CD14-positive monocyte (primary cell): Measurements from ENCODE around the gene RALGAPB. TPM values are rescaled to one million over a fixed set of nuclear protein-coding genes. Genes with fewer than 3 reads are reported as not detected.

Experiments
- DNase-seq, 3 donors: peaks; one replicate each; pipeline ENCODE4 v3.0.0-alpha.2; 2011 to 2022
- H2AFZ ChIP-seq: 2 replicates; pipeline ENCODE4 v1.6.0; 2012; ENCODE audit warnings: mild to moderate bottlenecking, low read depth, low read length, inconsistent platforms; ENCODE audit not compliant: insufficient read depth, poor library complexity, severe bottlenecking
- H3K27ac ChIP-seq, 2 donors: 1 replicate in 1 of 2; 2 replicates in 1 of 2; pipeline ENCODE4 v1.5.1; 2012 to 2013; ENCODE audit warnings: low read length in 2 of 2, control low read depth in 1 of 2, inconsistent platforms in 1 of 2, low read depth in 1 of 2, mild to moderate bottlenecking in 1 of 2
- H3K27me3 ChIP-seq, 2 donors: one replicate each; pipeline versions ENCODE4 v1.6.0 to v1.6.1; 2011 to 2013; ENCODE audit warnings: low read length in 2 of 2; ENCODE audit not compliant: control insufficient read depth in 2 of 2, insufficient read depth in 2 of 2
- H3K36me3 ChIP-seq, 2 donors: replicated peaks in 1 of 2; 1 replicate in 1 of 2; 2 replicates in 1 of 2; pipeline versions ENCODE4 v1.5.1 to v1.6.1; 2012 to 2013; ENCODE audit warnings: low read length in 2 of 2, control low read depth in 1 of 2, inconsistent platforms in 1 of 2, mild to moderate bottlenecking in 1 of 2; ENCODE audit not compliant: insufficient read depth in 2 of 2, control insufficient read depth in 1 of 2
- H3K4me1 ChIP-seq, 2 donors: 1 replicate in 1 of 2; 2 replicates in 1 of 2; pipeline versions ENCODE4 v1.5.1 to v1.6.1; 2012 to 2013; ENCODE audit warnings: low read length in 2 of 2, control low read depth in 1 of 2, inconsistent platforms in 1 of 2, mild to moderate bottlenecking in 1 of 2, moderate library complexity in 1 of 2; ENCODE audit not compliant: insufficient read depth in 2 of 2, control insufficient read depth in 1 of 2
- H3K4me2 ChIP-seq: replicated peaks from 2 replicates; pipeline ENCODE3; 2012; ENCODE audit warnings: low read length, moderate library complexity, mild to moderate bottlenecking; ENCODE audit not compliant: poor library complexity, severe bottlenecking; ENCODE audit errors: extremely low read depth
- H3K4me3 ChIP-seq, 3 experiments: fragments of 200-600 bp in 1 of 3; sonication (generic) in 1 of 3; replicated peaks in 1 of 3; 1 replicate in 2 of 3; 2 replicates in 1 of 3; pipeline ENCODE4 v1.5.1; 2011 to 2013; ENCODE audit warnings: low read length in 3 of 3, mild to moderate bottlenecking in 3 of 3, control low read depth in 2 of 3, low read depth in 2 of 3, inconsistent platforms in 1 of 3, moderate library complexity in 1 of 3
- H3K79me2 ChIP-seq: 2 replicates; pipeline ENCODE4 v1.6.0; 2012; ENCODE audit warnings: mild to moderate bottlenecking, control low read depth, inconsistent platforms, low read length, moderate library complexity; ENCODE audit not compliant: insufficient read depth
- H3K9ac ChIP-seq: 2 replicates; pipeline ENCODE4 v1.6.0; 2017; ENCODE audit warnings: low read length, mild to moderate bottlenecking; ENCODE audit not compliant: insufficient read depth, poor library complexity, severe bottlenecking
- H3K9me3 ChIP-seq, 2 donors: replicated peaks in 1 of 2; 1 replicate in 1 of 2; 2 replicates in 1 of 2; pipeline versions ENCODE4 v1.5.1 to v1.6.1; 2012 to 2013; ENCODE audit warnings: low read length in 2 of 2, control low read depth in 1 of 2; ENCODE audit not compliant: control insufficient read depth in 1 of 2, insufficient read depth in 1 of 2
- H4K20me1 ChIP-seq: 2 replicates; pipeline ENCODE4 v1.6.0; 2012; ENCODE audit warnings: mild to moderate bottlenecking, low read length, control low read depth, moderate library complexity; ENCODE audit not compliant: insufficient read depth
- H3K27ac Mint-ChIP-seq, 7 donors: one replicate each; pipeline ENCODE4 v1.8.0; 2020; ENCODE audit warnings: mild to moderate bottlenecking in 7 of 7, mixed read lengths in 7 of 7, moderate library complexity in 6 of 7, inconsistent platforms in 2 of 7
- H3K27me3 Mint-ChIP-seq, 3 donors: one replicate each; pipeline ENCODE4 v1.8.0; 2021 to 2022; ENCODE audit warnings: low read depth in 3 of 3, mild to moderate bottlenecking in 3 of 3, mixed read lengths in 3 of 3, moderate library complexity in 3 of 3, inconsistent platforms in 1 of 3
- H3K36me3 Mint-ChIP-seq, 2 donors: one replicate each; pipeline ENCODE4 v1.8.0; 2020; ENCODE audit warnings: mixed read lengths in 2 of 2, inconsistent platforms in 1 of 2, mild to moderate bottlenecking in 1 of 2
- H3K4me1 Mint-ChIP-seq: one replicate; pipeline ENCODE4 v1.8.0; 2020; ENCODE audit warnings: mild to moderate bottlenecking, mixed read lengths
- H3K4me3 Mint-ChIP-seq, 2 donors: one replicate each; pipeline ENCODE4 v1.8.0; 2020; ENCODE audit warnings: mild to moderate bottlenecking in 2 of 2, mixed read lengths in 2 of 2, moderate library complexity in 1 of 2
- H3K9me3 Mint-ChIP-seq, 7 donors: one replicate each; pipeline ENCODE4 v1.8.0; 2020 to 2022; ENCODE audit warnings: mixed read lengths in 7 of 7, mild to moderate bottlenecking in 6 of 7, moderate library complexity in 6 of 7, inconsistent platforms in 2 of 7
- CTCF ChIP-seq: fragments of 200-600 bp; IDR thresholded peaks from one replicate; pipeline ENCODE4 v1.8.0; 2022; ENCODE audit warnings: antibody characterized with exemption, mild to moderate bottlenecking
- WGBS: methylation state at CpG from one replicate; pipeline ENCODE4 v1.1.5; 2013; ENCODE audit warnings: missing lambda C conversion rate; ENCODE audit not compliant: insufficient coverage; 5-methylcytosine and 5-hydroxymethylcytosine counted together
- intact Hi-C, 2 donors: fragments of 100-400 bp; cut with micrococcal nuclease; formaldehyde crosslinking; loops; one replicate each; pipeline versions ENCODE4 v1.15.0 to v1.15.1; 2023
- polyA plus RNA-seq, 3 donors: library from polyadenylated mRNA; depleted of rRNA in 1 of 3; unstranded in 2 of 3; stranded (reverse) in 1 of 3; fragments of 300-500 nt in 2 of 3; fragments of >200 nt in 1 of 3; fragmentation: Illumina TruSeq in 2 of 3; gene quantifications; 1 replicate in 2 of 3; 2 replicates in 1 of 3; pipeline ENCODE4 v1.2.3, GENCODE V29; 2012 to 2021

Gene RALGAPB
- polyA plus RNA-seq, 3 donors: 4.7 to 15.5 (median 6.1) TPM

- peaks cover 4 to 6% of the 10 kb centered on the region in 2 donors for H3K4me1 ChIP-seq
- peaks cover under 1 to 2% (median 2%) of the 10 kb centered on the region in 3 donors for H3K27me3 Mint-ChIP-seq
- H3K4me3 Mint-ChIP-seq: no peak overlapping the region
- no peak overlapping the region for H3K9ac ChIP-seq
- H3K9me3 ChIP-seq: no peaks in the 10 kb centered on the region
- no peak overlapping the region for H2AFZ ChIP-seq
- no peak overlapping the region for H3K27ac Mint-ChIP-seq
- peaks cover 7% of the 10 kb centered on the region for H3K4me1 Mint-ChIP-seq
- TF ChIP-seq CTCF: no peak
- no peaks in the 10 kb centered on the region for H3K79me2 ChIP-seq
- no peak overlapping the region for H3K4me2 ChIP-seq
- peaks cover 26 to 33% of the 10 kb centered on the region in 2 donors for H3K36me3 Mint-ChIP-seq
- H3K9me3 Mint-ChIP-seq: no peaks in the 10 kb centered on the region
- no peak overlapping the region for H3K27ac ChIP-seq
- no peak overlapping the region for H3K4me3 ChIP-seq
- no peak for DNase-seq
- intact Hi-C loops: no loop called here
- 93% methylated on average over 12 of the region's 19 CpGs for WGBS
- H3K36me3 ChIP-seq: peaks cover 16 to 28% of the 10 kb centered on the region in 2 donors
- H4K20me1 ChIP-seq: no peaks in the 10 kb centered on the region
- no peaks in the 10 kb centered on the region for H3K27me3 ChIP-seq
Measured at GRCh38 chr20:38452880-38453624, 19.6 kb upstream of the RALGAPB start.

- H3K79me2 ChIP-seq: no peaks in the 10 kb centered on the region
- 95% methylated on average over 2 of the region's 2 CpGs for WGBS
- no peak overlapping the region for H3K27ac ChIP-seq
- H2AFZ ChIP-seq: no peak overlapping the region
- peaks cover 16 to 24% of the 10 kb centered on the region in 2 donors for H3K36me3 ChIP-seq
- no peak for DNase-seq
- H3K36me3 Mint-ChIP-seq: peaks cover 23 to 26% of the 10 kb centered on the region in 2 donors
- no peak for TF ChIP-seq CTCF
- no peak overlapping the region for H3K4me2 ChIP-seq
- H3K4me3 ChIP-seq: no peak overlapping the region
- H3K9ac ChIP-seq: no peak overlapping the region
- H3K9me3 Mint-ChIP-seq: no peaks in the 10 kb centered on the region
- no peaks in the 10 kb centered on the region for H3K4me1 Mint-ChIP-seq
- H3K27me3 Mint-ChIP-seq: peaks cover 4 to 6% (median 5%) of the 10 kb centered on the region in 3 donors
- H3K27ac Mint-ChIP-seq: no peak overlapping the region
- intact Hi-C loops: no loop called here
- H3K27me3 ChIP-seq: no peaks in the 10 kb centered on the region
- H3K4me3 Mint-ChIP-seq: no peak overlapping the region
- H3K4me1 ChIP-seq: no peaks in the 10 kb centered on the region
- H4K20me1 ChIP-seq: no peaks in the 10 kb centered on the region
- H3K9me3 ChIP-seq: no peaks in the 10 kb centered on the region
Measured at GRCh38 chr20:38453941-38454340, 18.7 kb upstream of the RALGAPB start.
